ENCODE results near the gene REXO4.

DNA sequence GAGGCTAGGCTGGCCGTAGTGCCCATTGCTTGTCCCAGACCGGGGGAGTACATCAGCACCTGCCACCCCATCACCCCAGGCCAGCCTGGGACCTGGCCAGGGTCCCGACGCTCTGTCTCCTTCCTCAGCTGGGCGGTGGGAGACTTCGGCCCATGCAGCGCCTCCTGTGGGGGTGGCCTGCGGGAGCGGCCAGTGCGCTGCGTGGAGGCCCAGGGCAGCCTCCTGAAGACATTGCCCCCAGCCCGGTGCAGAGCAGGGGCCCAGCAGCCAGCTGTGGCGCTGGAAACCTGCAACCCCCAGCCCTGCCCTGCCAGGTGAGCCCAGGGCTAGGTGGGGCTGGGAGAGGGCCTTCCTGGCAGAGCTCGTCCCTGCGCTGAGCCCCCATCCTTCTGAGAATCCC lies 25.4 kb upstream of the REXO4 start:
- TF ChIP-seq GATA2 (IDR thresholded peaks at IDR 0.05; ENCODE audit: low read depth, low read length): no peak
- TF ChIP-seq GATA3 (IDR thresholded peaks at IDR 0.05; ENCODE audit: low read depth, low read length): no peak

All from SH-SY5Y (cell line).